Brain microvascular endothelial cell (primary cell): ENCODE measurements around the gene HDAC8.

Source experiments
- DNase-seq: peaks from one replicate; pipeline ENCODE4 v3.0.0-alpha.2; 2020
- H3K27ac ChIP-seq: fragments of 250-450 bp; sonication (Bioruptor Pico); 2 replicates; pipeline ENCODE4 v1.5.1; 2020; ENCODE audit warnings: mild to moderate bottlenecking, moderate library complexity
- H3K27me3 ChIP-seq: fragments of 250-450 bp; sonication (Bioruptor Pico); replicated peaks from 2 replicates; pipeline ENCODE4 v1.5.1; 2020; ENCODE audit warnings: mild to moderate bottlenecking
- H3K36me3 ChIP-seq: fragments of 250-450 bp; sonication (Bioruptor Pico); replicated peaks from 2 replicates; pipeline ENCODE4 v1.5.1; 2020; ENCODE audit warnings: mild to moderate bottlenecking
- H3K4me3 ChIP-seq: 2 replicates; pipeline ENCODE4 v1.5.1; 2011; ENCODE audit warnings: low read depth, mild to moderate bottlenecking, control low read depth, low read length, moderate library complexity
- in situ Hi-C: cut with HindIII; loops from 2 replicates; pipeline ENCODE4 v1.10.0; 2017; ENCODE audit warnings: low sequenced_read_pairs, low pct_ligation_motif_present
- TF ChIP-seq, protein P1 (sequence below): IDR thresholded peaks from 2 replicates; pipeline ENCODE4 v1.5.1; 2011; ENCODE audit warnings: low read depth, mild to moderate bottlenecking, moderate library complexity, low read length, control low read depth, inconsistent platforms; ENCODE audit errors: missing control alignments

The HDAC8 gene

DNA sequence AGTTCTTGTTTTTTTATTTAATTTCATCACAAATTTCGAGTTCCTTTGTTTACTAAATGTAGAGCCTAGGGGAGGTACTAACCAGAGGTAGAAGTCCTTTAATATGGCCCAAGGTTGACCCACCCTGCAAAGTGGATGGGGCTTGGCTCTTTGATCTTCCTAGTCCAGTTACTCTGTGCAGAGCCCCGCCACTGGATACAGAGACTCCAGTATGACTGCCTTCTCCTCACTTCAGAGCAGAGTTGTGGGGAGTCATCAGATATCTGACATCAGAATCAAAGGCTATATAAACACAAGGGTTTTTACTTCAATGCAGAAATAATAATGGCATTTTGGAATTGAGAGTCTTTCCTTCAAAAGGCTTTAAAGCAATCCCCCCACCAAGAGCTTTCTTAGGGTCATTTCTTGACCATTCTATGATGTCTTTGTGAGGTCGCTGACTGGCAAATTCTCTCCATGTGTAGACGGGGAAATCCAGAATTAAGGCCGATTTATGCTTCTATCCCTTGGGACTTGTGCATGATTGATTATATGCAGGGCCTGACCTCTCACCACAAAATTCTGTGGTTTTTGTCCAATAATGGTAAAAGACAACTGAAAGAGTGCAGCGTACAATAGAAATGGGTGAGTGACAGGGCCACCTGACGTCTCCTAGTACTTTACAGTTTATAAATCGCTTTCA, 178.7 kb downstream of the HDAC8 start:
- no peak for DNase-seq
- H3K4me3 ChIP-seq: no peak overlapping the region
- in situ Hi-C loops: no loop called here
- TF ChIP-seq, protein P1, sequence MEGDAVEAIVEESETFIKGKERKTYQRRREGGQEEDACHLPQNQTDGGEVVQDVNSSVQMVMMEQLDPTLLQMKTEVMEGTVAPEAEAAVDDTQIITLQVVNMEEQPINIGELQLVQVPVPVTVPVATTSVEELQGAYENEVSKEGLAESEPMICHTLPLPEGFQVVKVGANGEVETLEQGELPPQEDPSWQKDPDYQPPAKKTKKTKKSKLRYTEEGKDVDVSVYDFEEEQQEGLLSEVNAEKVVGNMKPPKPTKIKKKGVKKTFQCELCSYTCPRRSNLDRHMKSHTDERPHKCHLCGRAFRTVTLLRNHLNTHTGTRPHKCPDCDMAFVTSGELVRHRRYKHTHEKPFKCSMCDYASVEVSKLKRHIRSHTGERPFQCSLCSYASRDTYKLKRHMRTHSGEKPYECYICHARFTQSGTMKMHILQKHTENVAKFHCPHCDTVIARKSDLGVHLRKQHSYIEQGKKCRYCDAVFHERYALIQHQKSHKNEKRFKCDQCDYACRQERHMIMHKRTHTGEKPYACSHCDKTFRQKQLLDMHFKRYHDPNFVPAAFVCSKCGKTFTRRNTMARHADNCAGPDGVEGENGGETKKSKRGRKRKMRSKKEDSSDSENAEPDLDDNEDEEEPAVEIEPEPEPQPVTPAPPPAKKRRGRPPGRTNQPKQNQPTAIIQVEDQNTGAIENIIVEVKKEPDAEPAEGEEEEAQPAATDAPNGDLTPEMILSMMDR: no peak
- no peak overlapping the region for H3K27ac ChIP-seq
- H3K36me3 ChIP-seq: no peaks in the 10 kb centered on the region
- peaks cover 6% of the 10 kb centered on the region for H3K27me3 ChIP-seq

DNA sequence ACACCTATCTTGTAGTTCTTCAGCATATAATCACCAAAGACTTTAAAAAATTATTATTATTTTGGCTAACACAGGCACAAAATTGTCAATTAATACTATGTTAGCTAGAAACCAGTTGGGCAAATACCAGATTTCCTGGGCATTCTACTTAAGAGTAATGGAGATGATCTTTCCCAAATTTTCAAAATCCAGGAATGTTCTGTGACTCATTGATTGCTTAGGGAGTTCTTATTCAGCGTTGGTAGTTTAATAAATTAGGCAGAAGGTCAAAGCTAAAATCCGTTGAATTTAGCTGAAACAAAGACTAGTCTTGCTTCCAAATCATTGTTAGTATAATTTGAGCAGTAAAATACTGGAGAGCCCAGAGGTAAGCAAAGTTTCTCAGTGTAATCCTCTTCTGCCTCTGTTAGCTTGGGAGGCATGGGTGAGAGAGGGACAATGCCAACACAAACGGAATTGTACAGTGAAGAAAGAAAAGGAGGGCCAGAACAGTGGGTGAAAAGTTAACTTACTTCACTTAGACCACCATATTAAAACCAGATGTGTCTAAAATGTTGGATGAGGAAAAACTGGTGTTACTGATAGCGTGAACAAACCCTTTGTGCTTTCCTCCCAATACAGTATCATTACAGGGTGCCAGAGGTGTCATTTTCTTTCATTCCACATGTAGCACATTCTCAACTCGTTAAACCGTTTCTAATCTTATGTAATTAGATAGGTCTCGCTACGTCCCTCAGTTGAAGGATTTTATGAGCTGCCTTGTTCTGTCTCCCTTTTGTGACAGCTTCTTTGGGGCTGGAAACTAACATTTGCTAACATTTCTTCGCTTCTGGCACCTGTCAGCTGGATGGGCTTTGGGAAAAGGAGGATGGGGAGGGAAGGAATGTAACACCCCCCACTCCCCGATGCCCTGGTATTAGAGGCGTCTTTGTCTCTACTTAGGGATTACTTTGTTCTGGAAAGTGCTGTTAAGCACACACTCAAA, 179.5 kb downstream of the HDAC8 start:
- Histone ChIP-seq H3K27ac (no peak overlapping the region), H3K27me3 (peaks cover 6% of the 10 kb centered on the region), H3K4me3 (no peak overlapping the region), H3K36me3 (no peaks in the 10 kb centered on the region)
- no peak for DNase-seq
- TF ChIP-seq, protein P1: no peak
- in situ Hi-C loops: no loop called here

GRCh38 chrX:72392042-72392441, 180.6 kb downstream of the HDAC8 start:
- DNase-seq: no peak
- Histone ChIP-seq H3K4me3 (no peak overlapping the region), H3K36me3 (no peaks in the 10 kb centered on the region), H3K27me3 (peaks cover 6% of the 10 kb centered on the region), H3K27ac (no peak overlapping the region)
- TF ChIP-seq, protein P1: no peak
- in situ Hi-C loops: no loop called here

DNA sequence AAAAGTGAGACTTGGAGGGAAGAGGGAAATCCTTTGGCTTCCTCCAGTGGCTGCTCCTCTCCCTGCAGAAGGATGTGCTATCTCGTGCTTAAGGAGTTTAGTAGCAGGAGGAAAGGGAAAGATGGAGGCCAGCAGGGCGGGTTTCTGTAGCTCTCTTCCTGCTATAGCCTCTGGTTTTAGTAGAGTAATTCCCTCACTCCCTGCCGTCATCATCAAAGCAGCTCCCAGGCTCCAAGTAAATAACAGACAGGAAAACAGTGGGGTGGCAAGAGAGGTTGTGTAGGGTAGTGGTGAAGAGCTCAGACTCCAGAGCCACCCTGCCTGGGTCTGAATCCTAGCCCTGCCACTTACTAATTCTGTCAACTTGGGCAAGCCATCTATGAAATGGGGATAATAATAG, 185.4 kb downstream of the HDAC8 start:
- Histone ChIP-seq H3K27ac (no peak overlapping the region), H3K27me3 (peaks cover 3% of the 10 kb centered on the region), H3K4me3 (no peak overlapping the region), H3K36me3 (no peaks in the 10 kb centered on the region)
- in situ Hi-C loops: no loop called here
- TF ChIP-seq, protein P1: no peak
- DNase-seq: no peak

DNA sequence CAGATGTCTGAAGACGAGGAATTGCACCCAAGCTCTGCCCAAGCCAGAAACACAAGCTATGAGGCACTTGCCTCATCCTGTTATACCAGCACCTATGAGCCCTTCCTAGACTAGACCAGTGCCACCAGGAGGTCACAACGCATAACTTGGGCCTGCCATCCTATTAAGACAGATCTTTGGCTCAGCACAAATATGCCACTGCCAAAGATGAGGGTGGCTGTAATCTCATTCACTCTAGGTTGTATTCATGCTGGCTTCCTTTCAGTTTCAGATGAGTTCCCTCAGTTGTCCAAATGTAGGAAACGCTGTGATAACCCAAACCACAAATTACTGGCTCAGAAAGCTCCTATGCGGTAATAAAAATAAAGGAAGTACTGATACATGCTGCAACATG, 190.4 kb downstream of the HDAC8 start:
- no peak overlapping the region for H3K27ac ChIP-seq
- peaks cover 4% of the 10 kb centered on the region for H3K27me3 ChIP-seq
- no peak overlapping the region for H3K4me3 ChIP-seq
- no peaks in the 10 kb centered on the region for H3K36me3 ChIP-seq
- in situ Hi-C loops: no loop called here
- DNase-seq: no peak
- TF ChIP-seq, protein P1: no peak
